ENCODE results near the gene SSBP4. TPM values are rescaled to one million over a fixed set of nuclear protein-coding genes. Genes with fewer than 3 reads are reported as not detected.
A peak's percentile ranks its signal among the peaks of the same experiment; 100 is the strongest.
"Not testable (repeated sequence)": the region's sequence is repeated elsewhere in the genome, so short reads cannot be mapped to it uniquely, and the experiment has no call there.

SSBP4 gene
- total and polyA plus RNA-seq, 12 donors: 9.1 to 160 (median 73.7) TPM

DNA sequence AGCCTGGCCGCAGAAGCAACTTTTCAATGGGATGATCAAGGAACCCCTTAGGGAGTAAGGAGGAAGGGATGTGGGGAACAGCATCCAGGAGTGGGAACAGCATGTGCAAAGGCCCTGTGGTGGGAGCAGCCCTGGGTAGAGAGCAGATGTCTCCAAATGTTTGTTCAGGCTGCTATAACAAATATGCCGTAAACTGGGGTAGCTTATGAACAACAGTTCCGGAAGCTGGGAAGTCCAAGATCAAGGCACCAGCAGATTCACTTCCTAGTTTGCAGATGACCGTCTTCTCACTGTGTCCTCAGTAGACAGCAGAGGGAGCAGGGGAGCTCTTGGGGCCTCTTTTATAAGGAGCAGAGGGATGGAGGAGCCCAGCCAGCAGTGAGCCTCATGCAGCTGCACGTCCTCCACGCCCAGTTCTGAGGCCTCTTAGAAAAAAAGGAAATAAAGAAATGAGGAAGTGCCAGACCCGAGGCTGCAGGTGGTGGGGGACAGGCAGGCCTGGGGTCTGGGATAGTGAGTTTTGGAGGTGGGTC lies 17.6 kb upstream of the SSBP4 start:
- peak in 6 of 7 donors; percentile 57 to 82 (median 74) for DNase-seq
- intact Hi-C loops (cut with DNase I): loop anchor here in 1 of 2 donors (10.0 kb wide), 1 partner anchor 127 kb away; the partner anchor contains the start of gene IQCN
- Histone ChIP-seq H3K36me3 (replicated peaks in 1 of 2) (no peaks in the 10 kb centered on the region), H3K4me1 (replicated peaks in 1 of 2) (peaks cover 7 to 15% of the 10 kb centered on the region in 2 donors), H3K27me3 (no peaks in the 10 kb centered on the region), H3K27ac (peak overlapping the region in 1 of 5 donors; percentile 60), H3K9me3 (replicated peaks in 1 of 3) (no peaks in the 10 kb centered on the region), H3K4me3 (no peak overlapping the region)
- TF ChIP-seq POLR2A (IDR thresholded peaks at IDR 0.05): no peak
- peak in 4 of 6 experiments; percentile 26 to 38 (median 30) for TF ChIP-seq CTCF (IDR thresholded peaks at IDR 0.05)
- WGBS, 4 donors: 45 to 59% (median 55%) methylated on average over 7 of the region's 7 CpGs

GRCh38 chr19:18402455-18403248 lies 16.5 kb upstream of the SSBP4 start:
- not testable (repeated sequence) for H3K27me3 ChIP-seq; DNase-seq; H3K4me1 ChIP-seq (replicated peaks in 1 of 2); H3K9me3 ChIP-seq (replicated peaks in 1 of 3); H3K36me3 ChIP-seq (replicated peaks in 1 of 2); H3K4me3 ChIP-seq
- intact Hi-C loops (cut with DNase I): loop anchor here in 1 of 2 donors (10.0 kb wide), 1 partner anchor 128 kb away; the partner anchor contains the start of gene IQCN
- WGBS, 4 donors: 73 to 84% (median 76%) methylated on average over 18 of the region's 18 CpGs
- H3K27ac ChIP-seq: peak overlapping the region in 1 of 5 donors; percentile 65

- intact Hi-C loops (cut with DNase I): loop anchor here in 1 of 2 donors (10.0 kb wide), 1 partner anchor 131 kb away; the partner anchor contains the start of gene IQCN
- H3K36me3 ChIP-seq (replicated peaks in 1 of 2); DNase-seq; H3K27ac ChIP-seq; H3K9me3 ChIP-seq (replicated peaks in 1 of 3); H3K4me1 ChIP-seq (replicated peaks in 1 of 2); H3K27me3 ChIP-seq; H3K4me3 ChIP-seq: not testable (repeated sequence)
- WGBS, 4 donors: 83 to 92% (median 87%) methylated on average over 11 of the region's 11 CpGs
Observed at GRCh38 chr19:18405754-18406153, 13.4 kb upstream of the SSBP4 start.

DNA sequence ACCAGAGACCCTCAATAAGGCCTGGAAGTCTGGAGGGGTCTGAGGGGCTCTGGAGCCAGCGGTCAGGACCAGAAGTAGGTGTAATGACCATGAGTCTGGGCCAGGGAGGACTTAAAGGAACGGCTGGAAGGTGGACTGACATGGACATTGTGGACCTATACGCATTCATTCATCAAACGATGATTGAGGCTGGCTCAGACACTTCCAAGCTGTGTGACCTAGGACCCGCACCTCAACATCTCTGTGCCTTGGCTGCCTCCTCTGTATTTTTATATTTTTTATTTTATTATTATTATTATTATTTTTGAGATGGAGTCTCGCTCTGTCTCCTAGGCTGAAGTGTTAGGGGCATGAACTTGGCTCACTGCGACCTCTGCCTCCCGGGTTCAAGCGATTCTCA lies 12.4 kb upstream of the SSBP4 start:
- Histone ChIP-seq H3K4me3 (no peak overlapping the region), H3K4me1 (replicated peaks in 1 of 2) (no peaks in the 10 kb centered on the region), H3K36me3 (replicated peaks in 1 of 2) (no peaks in the 10 kb centered on the region), H3K27me3 (no peaks in the 10 kb centered on the region), H3K27ac (no peak overlapping the region), H3K9me3 (replicated peaks in 1 of 3) (no peaks in the 10 kb centered on the region)
- DNase-seq: no peak
- 92 to 97% (median 93%) methylated on average over 9 of the region's 9 CpGs for WGBS, 4 donors
- TF ChIP-seq CTCF (IDR thresholded peaks at IDR 0.05) (no peak), POLR2A (IDR thresholded peaks at IDR 0.05) (no peak)
- intact Hi-C loops (cut with DNase I): loop anchor here in 1 of 2 donors (10.0 kb wide), 1 partner anchor 132 kb away; the partner anchor contains the start of gene IQCN

- intact Hi-C loops (cut with DNase I): loop anchor here in 1 of 2 donors (10.0 kb wide), 1 partner anchor 133 kb away; the partner anchor contains the start of gene IQCN
- H3K36me3 ChIP-seq (replicated peaks in 1 of 2): no peaks in the 10 kb centered on the region
Observed at GRCh38 chr19:18408053-18408476, 11.1 kb upstream of the SSBP4 start.

More at GRCh38 chr19:18408053-18408476, 11.1 kb upstream of the SSBP4 start:
- peak in 4 of 6 experiments; percentile 51 to 60 (median 55) for TF ChIP-seq CTCF (IDR thresholded peaks at IDR 0.05)
- TF ChIP-seq POLR2A (IDR thresholded peaks at IDR 0.05): no peak
- 49 to 61% (median 54%) methylated on average over 7 to 10 of the region's 10 CpGs for WGBS, 4 donors
- peak in 4 of 7 donors; percentile 56 to 72 (median 62) for DNase-seq
- H3K4me3 ChIP-seq: no peak overlapping the region
- no peaks in the 10 kb centered on the region for H3K27me3 ChIP-seq
- H3K4me1 ChIP-seq (replicated peaks in 1 of 2): no peaks in the 10 kb centered on the region
- no peaks in the 10 kb centered on the region for H3K9me3 ChIP-seq (replicated peaks in 1 of 3)
- H3K27ac ChIP-seq: no peak overlapping the region
